KMS-11 (cell line): ENCODE results near the gene DPH6.

Experiments used
- H2AFZ ChIP-seq: fragments of 200-600 bp; sonication (generic); 2 replicates; pipeline ENCODE4 v1.6.1; 2016; ENCODE audit warnings: antibody characterized with exemption, mixed run types, low read depth
- H3K27ac ChIP-seq: fragments of 200-600 bp; sonication (generic); 2 replicates; pipeline ENCODE4 v1.6.1; 2016; ENCODE audit warnings: mild to moderate bottlenecking, mixed run types
- H3K27me3 ChIP-seq: fragments of 200-600 bp; sonication (generic); 2 replicates; pipeline ENCODE4 v1.6.1; 2017; ENCODE audit warnings: mild to moderate bottlenecking, low read depth, mixed run types, moderate library complexity; ENCODE audit not compliant: insufficient read depth
- H3K36me3 ChIP-seq: fragments of 200-600 bp; sonication (generic); 2 replicates; pipeline ENCODE4 v1.6.1; 2017; ENCODE audit warnings: mild to moderate bottlenecking, mixed run types; ENCODE audit not compliant: insufficient read depth
- H3K4me1 ChIP-seq: fragments of 200-600 bp; sonication (generic); 2 replicates; pipeline ENCODE4 v1.6.1; 2016; ENCODE audit warnings: mild to moderate bottlenecking, low read depth, mixed run types; ENCODE audit not compliant: poor library complexity, severe bottlenecking
- H3K4me2 ChIP-seq: fragments of 200-600 bp; sonication (generic); 2 replicates; pipeline ENCODE4 v1.7.0; 2016; ENCODE audit warnings: mild to moderate bottlenecking, mixed run types
- H3K4me3 ChIP-seq: fragments of 200-600 bp; sonication (generic); IDR thresholded peaks from 2 replicates; pipeline ENCODE4 v1.6.1; 2017; ENCODE audit warnings: low read depth, low read length, mixed read lengths; ENCODE audit not compliant: insufficient read depth
- H3K79me2 ChIP-seq: fragments of 200-600 bp; sonication (generic); 2 replicates; pipeline ENCODE4 v1.6.1; 2016; ENCODE audit warnings: low read depth, mixed run types; ENCODE audit not compliant: insufficient read depth
- H3K9ac ChIP-seq: fragments of 200-600 bp; sonication (generic); 2 replicates; pipeline ENCODE4 v1.6.1; 2016; ENCODE audit warnings: mild to moderate bottlenecking, mixed run types
- H4K20me1 ChIP-seq: fragments of 200-600 bp; sonication (generic); 2 replicates; pipeline ENCODE4 v1.6.1; 2016; ENCODE audit warnings: mild to moderate bottlenecking, mixed run types; ENCODE audit not compliant: insufficient read depth
- TF ChIP-seq, protein P1 (sequence below): fragments of 200-600 bp; sonication (generic); conservative IDR thresholded peaks from 2 replicates; pipeline ENCODE4 v1.6.1; 2017; ENCODE audit warnings: low read depth, mild to moderate bottlenecking, antibody characterized with exemption, low read length, moderate library complexity, mixed read lengths

The DPH6 gene

DNA sequence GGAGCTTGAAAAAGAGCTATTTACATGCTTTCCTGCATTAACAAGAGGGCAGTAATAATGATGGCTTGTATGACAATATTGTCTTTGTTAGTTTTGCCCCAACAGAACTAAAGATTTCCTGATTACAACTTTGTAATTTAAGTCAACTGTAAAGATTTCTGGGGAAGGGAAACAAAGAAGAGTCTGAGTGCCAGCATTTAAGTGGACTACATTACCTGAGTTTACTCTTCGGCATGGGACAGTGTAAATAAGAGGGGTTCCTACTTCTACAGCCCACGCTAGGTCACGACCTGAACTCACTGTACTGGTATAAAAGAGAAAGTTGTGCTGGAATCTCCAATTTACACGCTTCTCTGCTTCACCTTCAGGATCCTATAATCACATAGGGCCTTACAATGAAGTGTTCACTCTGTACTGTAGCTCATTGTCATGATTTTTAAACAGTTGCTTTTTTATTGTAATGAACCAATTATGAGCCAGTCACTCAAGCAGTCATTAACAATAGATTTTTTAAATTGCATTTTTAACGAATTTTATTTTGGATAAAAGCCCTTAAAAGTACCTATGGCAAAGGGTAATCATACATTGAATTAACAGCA is 39.6 kb downstream of the DPH6 start:
- Histone ChIP-seq H3K9ac (no peak overlapping the region), H3K79me2 (no peaks in the 10 kb centered on the region), H3K36me3 (no peaks in the 10 kb centered on the region), H3K4me3 (no peak overlapping the region), H3K4me2 (no peak overlapping the region), H2AFZ (no peak overlapping the region), H3K27me3 (no peaks in the 10 kb centered on the region), H4K20me1 (no peaks in the 10 kb centered on the region), H3K27ac (no peak overlapping the region), H3K4me1 (no peaks in the 10 kb centered on the region)
- TF ChIP-seq, protein P1, sequence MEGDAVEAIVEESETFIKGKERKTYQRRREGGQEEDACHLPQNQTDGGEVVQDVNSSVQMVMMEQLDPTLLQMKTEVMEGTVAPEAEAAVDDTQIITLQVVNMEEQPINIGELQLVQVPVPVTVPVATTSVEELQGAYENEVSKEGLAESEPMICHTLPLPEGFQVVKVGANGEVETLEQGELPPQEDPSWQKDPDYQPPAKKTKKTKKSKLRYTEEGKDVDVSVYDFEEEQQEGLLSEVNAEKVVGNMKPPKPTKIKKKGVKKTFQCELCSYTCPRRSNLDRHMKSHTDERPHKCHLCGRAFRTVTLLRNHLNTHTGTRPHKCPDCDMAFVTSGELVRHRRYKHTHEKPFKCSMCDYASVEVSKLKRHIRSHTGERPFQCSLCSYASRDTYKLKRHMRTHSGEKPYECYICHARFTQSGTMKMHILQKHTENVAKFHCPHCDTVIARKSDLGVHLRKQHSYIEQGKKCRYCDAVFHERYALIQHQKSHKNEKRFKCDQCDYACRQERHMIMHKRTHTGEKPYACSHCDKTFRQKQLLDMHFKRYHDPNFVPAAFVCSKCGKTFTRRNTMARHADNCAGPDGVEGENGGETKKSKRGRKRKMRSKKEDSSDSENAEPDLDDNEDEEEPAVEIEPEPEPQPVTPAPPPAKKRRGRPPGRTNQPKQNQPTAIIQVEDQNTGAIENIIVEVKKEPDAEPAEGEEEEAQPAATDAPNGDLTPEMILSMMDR: no peak

DNA sequence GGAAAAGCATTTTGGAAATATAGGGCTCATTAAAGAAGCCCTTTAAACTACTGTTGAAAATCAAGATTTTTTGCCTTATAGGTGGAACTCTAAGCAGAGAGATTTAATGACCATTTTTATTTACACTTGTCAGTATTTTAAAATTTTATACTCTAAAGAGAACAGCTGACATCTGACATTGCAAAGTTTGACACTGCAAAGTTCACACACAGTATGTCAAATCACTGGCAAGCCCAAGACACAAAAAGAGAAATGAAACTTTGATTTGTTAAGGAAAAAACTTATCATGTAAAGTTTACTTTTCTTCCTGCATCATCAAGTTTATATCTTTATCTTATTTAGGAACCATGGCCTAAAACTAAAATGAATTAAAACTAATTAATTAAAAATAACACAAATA is 40.2 kb downstream of the DPH6 start:
- no peak overlapping the region for H3K27ac ChIP-seq
- no peak overlapping the region for H2AFZ ChIP-seq
- H3K79me2 ChIP-seq: no peaks in the 10 kb centered on the region

DNA sequence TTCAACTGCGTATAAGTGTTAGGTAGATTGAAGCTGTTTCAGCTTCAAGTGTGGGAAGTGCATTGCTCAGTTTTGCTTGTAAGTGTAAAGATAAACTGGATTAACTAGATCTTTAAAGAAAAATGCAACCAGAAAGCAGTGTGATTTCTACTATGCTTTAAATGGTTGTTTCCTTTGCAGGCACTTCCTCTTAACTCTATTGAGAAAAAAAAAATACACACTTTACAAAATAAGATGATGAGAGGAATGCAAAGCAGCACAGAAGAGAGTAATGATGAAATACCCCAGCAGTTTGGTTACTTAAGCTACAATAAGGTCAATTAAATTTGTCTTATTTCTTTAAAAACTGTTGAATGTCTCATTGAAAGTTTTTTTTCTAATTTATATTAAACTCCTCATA is 40.8 kb downstream of the DPH6 start:
- Histone ChIP-seq H3K79me2 (no peaks in the 10 kb centered on the region), H3K27ac (no peak overlapping the region), H3K27me3 (no peaks in the 10 kb centered on the region), H3K4me3 (no peak overlapping the region), H3K4me1 (no peaks in the 10 kb centered on the region), H4K20me1 (no peaks in the 10 kb centered on the region), H2AFZ (no peak overlapping the region), H3K36me3 (no peaks in the 10 kb centered on the region), H3K9ac (no peak overlapping the region), H3K4me2 (no peak overlapping the region)
- TF ChIP-seq, protein P1: no peak

More for the DNA sequence above, 40.2 kb downstream of the DPH6 start:
- TF ChIP-seq, protein P1: no peak
- H3K36me3 ChIP-seq: no peaks in the 10 kb centered on the region
- no peaks in the 10 kb centered on the region for H3K4me1 ChIP-seq
- no peak overlapping the region for H3K4me3 ChIP-seq
- H3K9ac ChIP-seq: no peak overlapping the region
- no peak overlapping the region for H3K4me2 ChIP-seq
- no peaks in the 10 kb centered on the region for H4K20me1 ChIP-seq
- no peaks in the 10 kb centered on the region for H3K27me3 ChIP-seq

DNA sequence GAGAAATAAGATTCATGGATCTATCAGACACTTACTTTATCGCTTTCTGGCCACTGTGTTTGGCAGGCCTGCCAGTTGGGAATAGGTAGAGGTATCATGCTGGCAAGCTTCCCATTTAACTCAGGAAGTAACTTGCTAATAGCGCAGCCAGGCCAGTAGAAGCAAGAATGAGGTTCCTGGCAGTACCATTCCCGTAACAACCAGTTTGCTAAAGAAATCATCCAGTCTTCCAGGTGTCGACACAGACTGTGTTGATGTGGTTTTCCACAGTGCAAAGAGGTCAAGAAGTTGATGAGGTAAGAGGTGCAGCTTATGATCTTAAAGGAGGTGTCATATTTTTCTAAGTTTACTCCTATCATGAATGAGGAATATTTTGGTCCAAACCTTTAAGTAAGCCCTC is 46.2 kb downstream of the DPH6 start:
- no peaks in the 10 kb centered on the region for H4K20me1 ChIP-seq
- TF ChIP-seq, protein P1: no peak
- no peaks in the 10 kb centered on the region for H3K4me1 ChIP-seq
- no peaks in the 10 kb centered on the region for H3K79me2 ChIP-seq
- H2AFZ ChIP-seq: no peak overlapping the region
- no peak overlapping the region for H3K4me2 ChIP-seq
- no peak overlapping the region for H3K9ac ChIP-seq
- no peak overlapping the region for H3K4me3 ChIP-seq
- no peaks in the 10 kb centered on the region for H3K27me3 ChIP-seq
- no peak overlapping the region for H3K27ac ChIP-seq
- H3K36me3 ChIP-seq: no peaks in the 10 kb centered on the region
